ENCODE results near the gene TMEM62. TPM values are rescaled to one million over a fixed set of nuclear protein-coding genes. Genes with fewer than 3 reads are reported as not detected.
A peak's percentile ranks its signal among the peaks of the same experiment; 100 is the strongest.
"Not testable (repeated sequence)": the region's sequence is repeated elsewhere in the genome, so short reads cannot be mapped to it uniquely, and the experiment has no call there.

The TMEM62 gene
- total RNA-seq, 1 donor from 2014 or later: 15.3 TPM

DNA sequence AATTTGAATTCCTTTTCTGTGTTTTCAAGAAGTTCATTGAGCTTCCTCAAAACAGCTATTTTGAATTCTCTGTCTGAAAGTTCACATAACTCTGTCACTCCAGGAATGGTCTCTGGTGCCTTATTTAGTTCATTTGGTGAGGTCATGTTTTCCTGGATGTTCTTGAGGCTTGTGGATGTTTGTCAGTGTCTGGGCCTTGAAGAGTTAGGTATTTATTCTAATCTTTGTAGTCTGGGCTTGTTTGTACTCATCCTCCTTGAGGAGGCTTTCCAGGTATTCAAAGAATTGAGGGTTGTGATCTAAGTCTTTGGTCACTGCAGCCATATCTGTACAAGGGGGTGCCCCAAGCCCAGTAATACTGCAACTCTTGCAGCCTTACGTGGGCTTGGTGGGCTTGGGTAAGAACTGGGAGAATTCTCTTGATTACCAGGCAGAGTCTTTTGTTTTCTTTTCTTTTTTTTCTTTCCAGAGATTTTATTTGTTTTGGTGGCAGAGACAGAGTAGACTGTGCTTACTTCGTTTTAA is 32.5 kb downstream of the TMEM62 start:
- Mint-ChIP-seq H3K27ac (ENCODE audit: unreplicated experiment) (no peak overlapping the region), H3K36me3 (ENCODE audit: low read depth) (peaks cover 27% of the 10 kb centered on the region), H3K4me1 (no peaks in the 10 kb centered on the region), H3K4me3 (no peak overlapping the region), H3K27me3 (ENCODE audit: low read depth) (no peaks in the 10 kb centered on the region), H3K9me3 (peaks cover 6% of the 10 kb centered on the region)
- no peak for DNase-seq (ENCODE audit: low read depth, low spot score)
- TF ChIP-seq, protein P1, sequence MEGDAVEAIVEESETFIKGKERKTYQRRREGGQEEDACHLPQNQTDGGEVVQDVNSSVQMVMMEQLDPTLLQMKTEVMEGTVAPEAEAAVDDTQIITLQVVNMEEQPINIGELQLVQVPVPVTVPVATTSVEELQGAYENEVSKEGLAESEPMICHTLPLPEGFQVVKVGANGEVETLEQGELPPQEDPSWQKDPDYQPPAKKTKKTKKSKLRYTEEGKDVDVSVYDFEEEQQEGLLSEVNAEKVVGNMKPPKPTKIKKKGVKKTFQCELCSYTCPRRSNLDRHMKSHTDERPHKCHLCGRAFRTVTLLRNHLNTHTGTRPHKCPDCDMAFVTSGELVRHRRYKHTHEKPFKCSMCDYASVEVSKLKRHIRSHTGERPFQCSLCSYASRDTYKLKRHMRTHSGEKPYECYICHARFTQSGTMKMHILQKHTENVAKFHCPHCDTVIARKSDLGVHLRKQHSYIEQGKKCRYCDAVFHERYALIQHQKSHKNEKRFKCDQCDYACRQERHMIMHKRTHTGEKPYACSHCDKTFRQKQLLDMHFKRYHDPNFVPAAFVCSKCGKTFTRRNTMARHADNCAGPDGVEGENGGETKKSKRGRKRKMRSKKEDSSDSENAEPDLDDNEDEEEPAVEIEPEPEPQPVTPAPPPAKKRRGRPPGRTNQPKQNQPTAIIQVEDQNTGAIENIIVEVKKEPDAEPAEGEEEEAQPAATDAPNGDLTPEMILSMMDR (conservative IDR thresholded peaks at IDR 0.05): no peak

DNA sequence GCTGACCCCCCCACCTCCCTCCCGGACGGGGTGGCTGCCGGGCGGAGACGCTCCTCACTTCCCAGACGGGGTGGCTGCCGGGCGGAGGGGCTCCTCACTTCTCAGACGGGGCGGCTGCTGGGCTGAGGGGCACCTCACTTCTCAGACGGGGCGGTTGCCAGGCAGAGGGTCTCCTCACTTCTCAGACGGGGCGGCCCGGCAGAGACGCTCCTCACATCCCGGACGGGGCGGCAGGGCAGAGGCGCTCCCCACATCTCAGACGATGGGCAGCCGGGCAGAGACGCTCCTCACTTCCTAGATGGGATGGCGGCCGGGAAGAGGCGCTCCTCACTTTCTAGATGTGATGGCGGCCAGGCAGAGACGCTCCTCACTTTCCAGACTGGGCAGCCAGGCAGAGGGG is 33.9 kb downstream of the TMEM62 start:
- peaks cover 28% of the 10 kb centered on the region for H3K36me3 Mint-ChIP-seq (ENCODE audit: low read depth)
- not testable (repeated sequence) for H3K4me1 Mint-ChIP-seq; H3K27ac Mint-ChIP-seq (ENCODE audit: unreplicated experiment); H3K9me3 Mint-ChIP-seq; H3K27me3 Mint-ChIP-seq (ENCODE audit: low read depth); H3K4me3 Mint-ChIP-seq; DNase-seq (ENCODE audit: low read depth, low spot score)

DNA sequence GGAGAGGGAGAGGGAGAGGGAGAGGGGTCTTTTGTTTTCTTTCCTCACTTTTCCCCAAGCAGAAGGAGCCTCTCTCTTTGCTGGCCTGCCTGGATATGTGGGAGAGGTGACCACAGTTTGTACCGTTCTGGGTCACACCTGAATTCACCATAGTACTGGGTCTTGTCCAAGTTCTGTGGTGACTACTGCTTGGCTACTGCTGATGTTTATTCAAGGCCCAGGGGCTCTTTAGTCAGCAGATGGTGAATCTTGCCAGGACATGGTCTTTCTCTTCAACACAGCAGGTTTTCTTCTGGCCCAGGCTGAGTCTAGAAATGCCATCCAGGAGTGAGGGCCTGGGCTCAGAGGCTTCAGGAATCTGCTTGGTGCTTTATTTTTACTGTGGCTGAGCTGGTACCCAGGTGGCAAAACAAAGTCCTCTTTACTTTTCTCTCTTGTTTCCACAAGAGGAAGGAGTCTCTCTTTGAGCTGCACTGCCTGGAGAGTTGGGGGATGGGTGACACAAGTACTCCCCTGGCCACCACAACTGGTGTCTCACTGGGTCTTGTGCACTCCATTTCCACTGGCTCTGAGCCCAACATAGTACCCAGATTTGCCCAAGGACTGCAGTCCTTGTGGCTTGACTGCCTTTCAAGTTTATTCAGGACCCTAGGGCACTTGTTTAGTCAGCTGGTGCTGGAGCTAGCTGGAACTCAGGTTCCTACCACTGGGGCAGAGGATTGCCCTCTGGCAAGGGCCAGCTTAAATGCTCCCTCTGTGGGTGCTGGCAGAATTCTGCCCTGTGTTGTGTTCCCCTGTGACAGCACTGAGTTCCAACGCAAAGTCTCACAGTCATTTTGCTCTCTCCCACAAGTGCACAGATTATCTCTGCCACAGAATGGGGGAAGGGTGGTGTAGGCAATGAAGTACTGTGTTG is 35.1 kb downstream of the TMEM62 start:
- Mint-ChIP-seq H3K27ac (ENCODE audit: unreplicated experiment) (peak overlapping the region; percentile 50), H3K4me1 (no peaks in the 10 kb centered on the region), H3K36me3 (ENCODE audit: low read depth) (peaks cover 33% of the 10 kb centered on the region), H3K27me3 (ENCODE audit: low read depth) (no peaks in the 10 kb centered on the region), H3K4me3 (no peak overlapping the region), H3K9me3 (peaks cover 9% of the 10 kb centered on the region)
- TF ChIP-seq, protein P1 (conservative IDR thresholded peaks at IDR 0.05): no peak
- DNase-seq (ENCODE audit: low read depth, low spot score): no peak

DNA sequence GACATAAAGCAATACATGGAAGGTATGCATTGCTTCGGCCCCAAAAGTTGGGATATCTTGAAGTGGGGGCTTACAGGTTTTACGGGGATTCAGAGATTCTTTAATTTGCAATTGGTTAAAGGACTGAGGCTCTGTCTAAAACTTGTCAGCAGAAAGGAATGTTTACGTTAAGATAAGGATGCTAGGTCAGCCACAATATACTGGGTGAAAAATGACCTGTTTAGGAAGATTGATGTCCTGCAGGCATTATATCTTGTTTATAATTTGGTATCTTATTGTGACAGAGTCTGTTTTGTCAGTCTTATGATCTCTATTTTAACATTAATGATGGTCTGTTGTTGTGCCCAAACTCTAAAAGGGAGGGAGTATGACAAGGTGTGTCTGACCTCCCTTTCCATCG is 36.5 kb downstream of the TMEM62 start:
- TF ChIP-seq, protein P1 (conservative IDR thresholded peaks at IDR 0.05): no peak
- Mint-ChIP-seq H3K4me3 (no peak overlapping the region), H3K9me3 (peaks cover 9% of the 10 kb centered on the region), H3K4me1 (no peaks in the 10 kb centered on the region), H3K36me3 (ENCODE audit: low read depth) (peaks cover 39% of the 10 kb centered on the region), H3K27ac (ENCODE audit: unreplicated experiment) (no peak overlapping the region), H3K27me3 (ENCODE audit: low read depth) (no peaks in the 10 kb centered on the region)
- no peak for DNase-seq (ENCODE audit: low read depth, low spot score)

DNA sequence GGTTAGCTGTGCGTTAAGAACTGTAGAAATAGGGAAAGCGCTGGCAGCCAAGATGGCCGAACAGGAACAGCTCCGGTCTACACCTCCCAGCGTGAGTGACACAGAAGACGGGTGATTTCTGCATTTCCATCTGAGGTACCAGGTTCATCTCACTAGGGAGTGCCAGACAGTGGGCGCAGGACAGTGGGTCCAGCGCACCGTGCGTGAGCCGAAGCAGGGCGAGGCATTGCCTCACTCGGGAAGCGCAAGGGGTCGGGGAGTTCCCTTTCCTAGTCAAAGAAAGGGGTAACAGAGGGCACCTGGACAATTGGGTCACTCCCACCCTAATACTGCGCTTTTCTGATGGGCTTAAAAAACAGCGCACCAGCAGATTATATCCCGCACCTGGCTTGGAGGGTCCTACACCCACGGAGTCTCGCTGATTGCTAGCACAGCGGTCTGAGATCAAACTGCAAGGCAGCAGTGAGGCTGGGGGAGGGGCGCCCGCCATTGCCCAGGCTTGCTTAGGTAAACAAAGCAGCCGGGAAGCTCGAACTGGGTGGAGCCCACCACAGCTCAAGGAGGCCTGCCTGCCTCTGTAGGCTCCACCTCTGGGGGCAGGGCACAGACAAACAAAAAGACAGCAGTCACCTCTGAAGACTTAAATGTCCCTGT is 42.4 kb downstream of the TMEM62 start:
- H3K4me1 Mint-ChIP-seq; DNase-seq (ENCODE audit: low read depth, low spot score); H3K27ac Mint-ChIP-seq (ENCODE audit: unreplicated experiment); H3K4me3 Mint-ChIP-seq; H3K27me3 Mint-ChIP-seq (ENCODE audit: low read depth); H3K9me3 Mint-ChIP-seq: not testable (repeated sequence)
- H3K36me3 Mint-ChIP-seq (ENCODE audit: low read depth): peaks cover 36% of the 10 kb centered on the region

DNA sequence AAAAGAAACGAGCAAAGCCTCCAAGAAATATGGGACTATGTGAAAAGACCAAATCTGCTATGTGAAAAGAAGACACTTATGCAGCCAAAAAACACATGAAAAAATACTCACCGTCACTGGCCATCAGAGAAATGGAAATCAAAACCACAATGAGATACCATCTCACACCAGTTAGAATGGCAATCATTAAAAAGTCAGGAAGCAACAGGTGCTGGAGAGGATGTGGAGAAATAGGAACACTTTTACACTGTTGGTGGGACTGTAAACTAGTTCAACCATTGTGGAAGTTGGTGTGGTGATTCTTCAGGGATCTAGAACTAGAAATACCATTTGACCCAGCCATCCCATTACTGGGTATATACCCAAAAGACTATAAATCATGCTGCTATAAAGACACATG is 43.8 kb downstream of the TMEM62 start:
- H3K27me3 Mint-ChIP-seq (ENCODE audit: low read depth); DNase-seq (ENCODE audit: low read depth, low spot score): not testable (repeated sequence)

DNA sequence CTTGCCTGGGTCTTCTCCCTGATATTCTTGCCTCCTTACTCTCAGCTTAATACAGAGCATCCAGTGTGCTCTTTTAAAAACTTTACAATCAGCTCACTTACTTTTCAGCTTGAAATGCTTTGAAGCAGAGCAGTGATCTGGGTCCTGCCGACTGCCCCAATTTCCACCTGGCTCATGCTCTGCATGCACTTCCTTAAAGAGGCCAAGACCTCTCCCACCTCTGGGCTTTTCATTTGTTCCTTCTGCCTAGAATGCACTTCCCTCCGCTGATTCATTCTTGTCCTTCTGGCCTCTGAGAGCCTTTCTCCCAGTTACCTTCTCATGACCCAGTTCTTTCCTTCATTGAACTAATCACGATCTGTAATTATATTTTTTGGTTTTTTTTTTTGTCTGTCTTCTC is 49.9 kb downstream of the TMEM62 start:
- H3K9me3 Mint-ChIP-seq: no peaks in the 10 kb centered on the region
- H3K4me1 Mint-ChIP-seq: peaks cover 15% of the 10 kb centered on the region
- H3K27ac Mint-ChIP-seq (ENCODE audit: unreplicated experiment): no peak overlapping the region
- peaks cover 5% of the 10 kb centered on the region for H3K36me3 Mint-ChIP-seq (ENCODE audit: low read depth)
- no peaks in the 10 kb centered on the region for H3K27me3 Mint-ChIP-seq (ENCODE audit: low read depth)
- TF ChIP-seq, protein P1 (conservative IDR thresholded peaks at IDR 0.05): no peak
- no peak for DNase-seq (ENCODE audit: low read depth, low spot score)
- H3K4me3 Mint-ChIP-seq: no peak overlapping the region

More for the DNA sequence above, 43.8 kb downstream of the TMEM62 start:
- H3K4me3 Mint-ChIP-seq; H3K9me3 Mint-ChIP-seq; H3K27ac Mint-ChIP-seq (ENCODE audit: unreplicated experiment); H3K4me1 Mint-ChIP-seq: not testable (repeated sequence)
- H3K36me3 Mint-ChIP-seq (ENCODE audit: low read depth): peaks cover 33% of the 10 kb centered on the region

Measured in neural crest cell (in vitro differentiated cells).